ENCODE data around the gene HCFC2. TPM values are rescaled to one million over a fixed set of nuclear protein-coding genes. Genes with fewer than 3 reads are reported as not detected.

HCFC2 gene
- total RNA-seq, 2 experiments from 2014 or later: 11.2 to 15.1 TPM

DNA sequence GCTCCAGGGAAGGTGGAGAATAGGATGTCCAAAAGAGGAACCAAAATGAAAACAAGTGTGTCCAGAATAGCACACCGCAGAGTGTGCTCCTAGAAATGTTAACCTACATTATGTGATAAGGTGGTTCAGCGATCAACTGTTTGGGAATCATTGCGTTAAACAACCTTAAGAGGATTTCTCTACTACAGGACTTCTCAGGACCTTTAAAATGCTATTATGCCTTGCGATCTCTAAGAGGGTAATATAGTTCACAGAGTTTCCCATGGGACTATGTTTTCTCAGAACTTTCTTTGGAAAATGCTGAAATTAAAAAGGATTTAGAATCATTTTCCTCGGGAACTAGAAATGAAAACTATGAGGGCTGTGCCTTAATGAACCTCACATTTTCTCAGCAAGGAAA, 16.2 kb upstream of the HCFC2 start:
- Mint-ChIP-seq H3K27ac (no peak overlapping the region), H3K27me3 (peaks cover 42% of the 10 kb centered on the region), H3K36me3 (ENCODE audit: low read depth) (no peaks in the 10 kb centered on the region), H3K4me1 (ENCODE audit: low read depth) (peaks cover 8% of the 10 kb centered on the region), H3K4me3 (no peak overlapping the region), H3K9me3 (no peaks in the 10 kb centered on the region)
- ATAC-seq (ENCODE audit: poor library complexity) (no peak), DNase-seq (no peak)
- Histone ChIP-seq H3K4me1 (ENCODE audit: insufficient read depth, low read length) (peaks cover 10% of the 10 kb centered on the region), H3K27me3 (ENCODE audit: control insufficient read depth in 1 of 2, insufficient read depth in 2 of 2, low read length in 2 of 2) (peaks cover 27 to 29% of the 10 kb centered on the region in 2 experiments), H3K36me3 (ENCODE audit: insufficient read depth, low read length) (no peaks in the 10 kb centered on the region), H3K4me3 (ENCODE audit: low read length) (no peak overlapping the region), H3K27ac (ENCODE audit: low read depth in 1 of 2, low read length in 2 of 2) (no peak overlapping the region), H3K9me3 (ENCODE audit: control insufficient read depth in 1 of 2, insufficient read depth in 1 of 2, low read length in 2 of 2) (no peaks in the 10 kb centered on the region)
- ChIA-PET CTCF (no interaction called here), POLR2A (no interaction called here)
- intact Hi-C loops (cut with DNase I, micrococcal nuclease): no loop called here
- TF ChIP-seq, protein P1, sequence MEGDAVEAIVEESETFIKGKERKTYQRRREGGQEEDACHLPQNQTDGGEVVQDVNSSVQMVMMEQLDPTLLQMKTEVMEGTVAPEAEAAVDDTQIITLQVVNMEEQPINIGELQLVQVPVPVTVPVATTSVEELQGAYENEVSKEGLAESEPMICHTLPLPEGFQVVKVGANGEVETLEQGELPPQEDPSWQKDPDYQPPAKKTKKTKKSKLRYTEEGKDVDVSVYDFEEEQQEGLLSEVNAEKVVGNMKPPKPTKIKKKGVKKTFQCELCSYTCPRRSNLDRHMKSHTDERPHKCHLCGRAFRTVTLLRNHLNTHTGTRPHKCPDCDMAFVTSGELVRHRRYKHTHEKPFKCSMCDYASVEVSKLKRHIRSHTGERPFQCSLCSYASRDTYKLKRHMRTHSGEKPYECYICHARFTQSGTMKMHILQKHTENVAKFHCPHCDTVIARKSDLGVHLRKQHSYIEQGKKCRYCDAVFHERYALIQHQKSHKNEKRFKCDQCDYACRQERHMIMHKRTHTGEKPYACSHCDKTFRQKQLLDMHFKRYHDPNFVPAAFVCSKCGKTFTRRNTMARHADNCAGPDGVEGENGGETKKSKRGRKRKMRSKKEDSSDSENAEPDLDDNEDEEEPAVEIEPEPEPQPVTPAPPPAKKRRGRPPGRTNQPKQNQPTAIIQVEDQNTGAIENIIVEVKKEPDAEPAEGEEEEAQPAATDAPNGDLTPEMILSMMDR (IDR thresholded peaks at IDR 0.05): no peak

DNA sequence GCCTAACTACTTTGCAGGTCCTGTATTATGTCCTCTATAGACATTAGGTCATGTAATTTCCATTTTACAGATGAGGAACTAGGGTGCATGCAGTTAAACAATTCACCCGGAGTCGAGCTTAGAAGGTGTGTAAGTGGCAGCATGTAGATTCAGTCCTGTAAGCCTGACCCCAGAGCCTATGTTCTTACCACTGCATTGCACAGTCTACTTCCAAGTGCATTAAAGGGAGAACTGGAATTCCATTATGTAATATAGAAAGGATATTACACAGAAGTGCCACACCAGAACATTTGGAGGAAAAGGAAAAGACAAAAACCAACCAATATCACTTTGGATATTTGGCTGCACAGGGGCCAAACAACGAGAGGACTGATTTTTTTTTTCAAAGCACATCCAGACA, 15.5 kb upstream of the HCFC2 start:
- Mint-ChIP-seq H3K4me3 (no peak overlapping the region), H3K36me3 (ENCODE audit: low read depth) (no peaks in the 10 kb centered on the region), H3K9me3 (no peaks in the 10 kb centered on the region), H3K4me1 (ENCODE audit: low read depth) (peaks cover 8% of the 10 kb centered on the region), H3K27me3 (peaks cover 46% of the 10 kb centered on the region), H3K27ac (no peak overlapping the region)
- H3K36me3 ChIP-seq (ENCODE audit: insufficient read depth, low read length): no peaks in the 10 kb centered on the region
- H3K27me3 ChIP-seq (ENCODE audit: control insufficient read depth in 1 of 2, insufficient read depth in 2 of 2, low read length in 2 of 2): peaks cover 28 to 33% of the 10 kb centered on the region in 2 experiments
- DNase-seq (no peak), ATAC-seq (ENCODE audit: poor library complexity) (no peak)
- no peak overlapping the region for H3K27ac ChIP-seq (ENCODE audit: low read depth in 1 of 2, low read length in 2 of 2)
- CTCF ChIA-PET: no interaction called here
- TF ChIP-seq, protein P1 (IDR thresholded peaks at IDR 0.05): no peak
- H3K9me3 ChIP-seq (ENCODE audit: control insufficient read depth in 1 of 2, insufficient read depth in 1 of 2, low read length in 2 of 2): no peaks in the 10 kb centered on the region
- intact Hi-C loops (cut with DNase I, micrococcal nuclease): no loop called here
- H3K4me1 ChIP-seq (ENCODE audit: insufficient read depth, low read length): peaks cover 10% of the 10 kb centered on the region
- no peak overlapping the region for H3K4me3 ChIP-seq (ENCODE audit: low read length)
- POLR2A ChIA-PET: no interaction called here

DNA sequence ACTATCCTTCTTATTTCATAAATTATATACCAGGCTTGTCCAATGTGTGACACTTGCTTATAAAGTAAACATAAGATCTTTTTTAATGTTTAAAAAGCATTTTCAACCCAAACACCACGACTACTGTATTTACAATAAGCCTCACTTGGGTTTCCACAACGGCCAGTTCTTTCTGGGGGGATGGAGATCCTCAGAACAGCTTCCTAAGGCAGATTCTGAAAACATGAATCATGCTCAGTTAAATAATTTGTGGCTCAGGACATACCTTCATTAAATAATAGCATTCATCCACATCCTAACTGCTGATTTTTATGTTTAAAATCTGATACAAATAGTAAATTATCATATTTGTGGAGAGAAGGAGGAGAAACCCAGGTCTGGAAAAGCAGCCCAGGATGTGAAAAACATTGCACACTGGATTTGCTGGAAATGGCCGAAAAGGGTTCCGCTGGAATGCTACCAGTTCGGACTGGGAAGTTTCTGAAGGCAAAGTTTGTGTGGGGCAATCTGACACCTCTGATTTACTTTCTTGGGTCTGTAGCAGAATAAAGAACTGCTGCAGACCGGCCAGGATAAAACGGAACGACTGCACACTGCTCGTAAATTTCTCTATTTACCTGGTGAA, 14.9 kb upstream of the HCFC2 start:
- H3K27me3 Mint-ChIP-seq: peaks cover 52% of the 10 kb centered on the region
- H3K9me3 Mint-ChIP-seq: no peaks in the 10 kb centered on the region
- H3K4me1 ChIP-seq (ENCODE audit: insufficient read depth, low read length): peaks cover 10% of the 10 kb centered on the region
- peaks cover 28 to 33% of the 10 kb centered on the region in 2 experiments for H3K27me3 ChIP-seq (ENCODE audit: control insufficient read depth in 1 of 2, insufficient read depth in 2 of 2, low read length in 2 of 2)
- H3K36me3 Mint-ChIP-seq (ENCODE audit: low read depth): no peaks in the 10 kb centered on the region
- H3K4me3 ChIP-seq (ENCODE audit: low read length): no peak overlapping the region
- no peak overlapping the region for H3K27ac Mint-ChIP-seq
- no peak for DNase-seq
- no peak for ATAC-seq (ENCODE audit: poor library complexity)
- peaks cover 8% of the 10 kb centered on the region for H3K4me1 Mint-ChIP-seq (ENCODE audit: low read depth)
- no peak overlapping the region for H3K4me3 Mint-ChIP-seq
- intact Hi-C loops (cut with DNase I, micrococcal nuclease): no loop called here
- TF ChIP-seq, protein P1 (IDR thresholded peaks at IDR 0.05): no peak
- H3K36me3 ChIP-seq (ENCODE audit: insufficient read depth, low read length): no peaks in the 10 kb centered on the region
- CTCF ChIA-PET: no interaction called here
- no peaks in the 10 kb centered on the region for H3K9me3 ChIP-seq (ENCODE audit: control insufficient read depth in 1 of 2, insufficient read depth in 1 of 2, low read length in 2 of 2)
- POLR2A ChIA-PET: no interaction called here
- H3K27ac ChIP-seq (ENCODE audit: low read depth in 1 of 2, low read length in 2 of 2): no peak overlapping the region

All from CD4-positive, alpha-beta T cell (primary cell).